IMR-90 (cell line): Measurements from ENCODE around the gene CRTC1. TPM values are rescaled to one million over a fixed set of nuclear protein-coding genes. Genes with fewer than 3 reads are reported as not detected.

Experiments
- ATAC-seq: fragments of 200-7000 bp; cut with Tn5 transposase; 2 replicates; pipeline ENCODE4 v1.9.1; 2020; ENCODE audit warnings: low read depth, mild to moderate bottlenecking, moderate library complexity
- BruUV-seq: library from RNA; stranded (reverse); fragments of 400-500 nt; replicated peaks from 2 replicates; lab custom pipeline; 2021; lab: Mats Ljungman, UMichigan
- CTCF ChIA-PET: fragments of 300-600 bp; formaldehyde crosslinking; extraction: SDS; loops from one replicate; lab custom pipeline; 2021; ENCODE audit warnings: antibody characterized with exemption; lab: Yijun Ruan, JAX
- POLR2A ChIA-PET: fragments of 300-600 bp; sonication (Branson Sonifier 250); formaldehyde crosslinking; loops from one replicate; lab custom pipeline; 2022; ENCODE audit warnings: antibody characterized with exemption; ENCODE audit not compliant: unreplicated experiment; lab: Charles Lee
- DNase-seq: peaks from one replicate; pipeline ENCODE4 v3.0.0; 2013
- H2AFZ ChIP-seq: replicated peaks from 2 replicates; pipeline ENCODE3; 2013; ENCODE audit warnings: low read length, mild to moderate bottlenecking; ENCODE audit not compliant: poor library complexity
- H2AK5ac ChIP-seq: 2 replicates; pipeline ENCODE4 v1.6.1; 2013; ENCODE audit warnings: low read depth, low read length, inconsistent platforms
- H2AK9ac ChIP-seq: replicated peaks from 2 replicates; pipeline ENCODE3; 2013; ENCODE audit warnings: mild to moderate bottlenecking, low read depth, low read length, moderate library complexity; ENCODE audit not compliant: poor library complexity
- H2BK120ac ChIP-seq: 2 replicates; pipeline ENCODE4 v1.6.1; 2013; ENCODE audit warnings: low read depth, low read length, inconsistent platforms
- H2BK15ac ChIP-seq: 3 replicates; pipeline ENCODE4 v1.6.1; 2013; ENCODE audit warnings: low read depth, low read length, inconsistent platforms
- H2BK20ac ChIP-seq: 2 replicates; pipeline ENCODE4 v1.6.1; 2013; ENCODE audit warnings: low read depth, mild to moderate bottlenecking, inconsistent platforms, low read length, moderate library complexity
- H2BK5ac ChIP-seq: 2 replicates; pipeline ENCODE4 v1.6.1; 2013; ENCODE audit warnings: mild to moderate bottlenecking, low read depth, low read length, inconsistent platforms; ENCODE audit not compliant: poor library complexity, severe bottlenecking
- H3K14ac ChIP-seq: replicated peaks from 2 replicates; pipeline ENCODE4 v1.6.1; 2013; ENCODE audit warnings: low read depth, low read length, inconsistent platforms
- H3K18ac ChIP-seq: 2 replicates; pipeline ENCODE4 v1.6.1; 2013; ENCODE audit warnings: low read depth, low read length, control low read depth
- H3K23ac ChIP-seq: 2 replicates; pipeline ENCODE4 v1.6.1; 2013; ENCODE audit warnings: low read depth, low read length, inconsistent platforms
- H3K27ac ChIP-seq: 2 replicates; pipeline ENCODE4 v1.5.1; 2013; ENCODE audit warnings: mild to moderate bottlenecking, control low read depth, low read length; ENCODE audit not compliant: insufficient read depth
- H3K27me3 ChIP-seq: 2 replicates; pipeline ENCODE4 v1.6.1; 2013; ENCODE audit warnings: low read length; ENCODE audit not compliant: control insufficient read depth, insufficient read depth
- H3K36me3 ChIP-seq: 2 replicates; pipeline ENCODE4 v1.6.1; 2013; ENCODE audit warnings: low read length, mixed read lengths; ENCODE audit not compliant: control insufficient read depth, insufficient read depth
- H3K4ac ChIP-seq: 2 replicates; pipeline ENCODE4 v1.6.1; 2013; ENCODE audit warnings: low read depth, low read length, inconsistent platforms
- H3K4me1 ChIP-seq: 2 replicates; pipeline ENCODE4 v1.6.1; 2013; ENCODE audit warnings: low read length, mixed read lengths; ENCODE audit not compliant: control insufficient read depth, insufficient read depth
- H3K4me2 ChIP-seq: 2 replicates; pipeline ENCODE4 v1.6.1; 2013; ENCODE audit warnings: low read depth, mild to moderate bottlenecking, control low read depth, low read length, moderate library complexity
- H3K4me3 ChIP-seq: 2 replicates; pipeline ENCODE4 v1.5.1; 2013; ENCODE audit warnings: low read depth, mild to moderate bottlenecking, control low read depth, low read length, moderate library complexity; ENCODE audit not compliant: insufficient read depth
- H3K56ac ChIP-seq: 2 replicates; pipeline ENCODE4 v1.6.1; 2013; ENCODE audit warnings: low read length, inconsistent platforms; ENCODE audit not compliant: insufficient read depth; ENCODE audit errors: extremely low read depth
- H3K79me1 ChIP-seq, 2 experiments: 2 replicates each; pipeline ENCODE4 v1.6.1; 2013; ENCODE audit warnings: low read length in 2 of 2, inconsistent platforms in 1 of 2, low read depth in 1 of 2
- H3K9ac ChIP-seq: 2 replicates; pipeline ENCODE4 v1.6.1; 2013; ENCODE audit warnings: low read depth, low read length, control low read depth
- H3K9me1 ChIP-seq: 2 replicates; pipeline ENCODE4 v1.6.1; 2013; ENCODE audit warnings: low read length, inconsistent platforms; ENCODE audit not compliant: insufficient read depth
- H3K9me3 ChIP-seq: 2 replicates; pipeline ENCODE4 v1.6.1; 2013; ENCODE audit warnings: low read length; ENCODE audit not compliant: control insufficient read depth, insufficient read depth
- H4K20me1 ChIP-seq: 2 replicates; pipeline ENCODE4 v1.6.1; 2013; ENCODE audit warnings: low read length, inconsistent platforms; ENCODE audit not compliant: insufficient read depth
- H4K5ac ChIP-seq: 2 replicates; pipeline ENCODE4 v1.6.1; 2013; ENCODE audit warnings: mild to moderate bottlenecking, low read depth, low read length, control low read depth
- H4K8ac ChIP-seq, 2 experiments: 2 replicates each; pipeline ENCODE4 v1.6.1; 2013; ENCODE audit warnings: low read depth in 2 of 2, low read length in 2 of 2, control low read depth in 1 of 2, inconsistent platforms in 1 of 2
- H4K91ac ChIP-seq: 2 replicates; pipeline ENCODE4 v1.6.1; 2013; ENCODE audit warnings: low read depth, low read length, inconsistent platforms; ENCODE audit not compliant: insufficient read depth
- BHLHE40 ChIP-seq: fragments of 150-350 bp; IDR thresholded peaks from 2 replicates; pipeline ENCODE4 v1.6.1; 2016; ENCODE audit warnings: mild to moderate bottlenecking, low read depth, low read length
- MAFK ChIP-seq: IDR thresholded peaks from 2 replicates; pipeline ENCODE4 v1.6.1; 2012; ENCODE audit warnings: low read depth, low read length, improper control_type of control experiment
- MAZ ChIP-seq: IDR thresholded peaks from 2 replicates; pipeline ENCODE4 v1.6.1; 2012; ENCODE audit warnings: low read depth, mild to moderate bottlenecking, low read length, improper control_type of control experiment, moderate library complexity, borderline replicate concordance
- MXI1 ChIP-seq: IDR thresholded peaks from 2 replicates; pipeline ENCODE4 v1.6.1; 2012; ENCODE audit warnings: low read depth, mild to moderate bottlenecking, low read length, moderate library complexity, borderline replicate concordance
- RAD21 ChIP-seq: IDR thresholded peaks from 2 replicates; pipeline ENCODE4 v1.6.1; 2012; ENCODE audit warnings: low read length, improper control_type of control experiment
- SMC3 ChIP-seq: fragments of 150-350 bp; IDR thresholded peaks from 2 replicates; pipeline ENCODE4 v1.6.1; 2016; ENCODE audit warnings: low read depth, mild to moderate bottlenecking, antibody characterized with exemption, low read length, moderate library complexity
- USF2 ChIP-seq: fragments of 150-350 bp; IDR thresholded peaks from 2 replicates; pipeline ENCODE4 v1.6.1; 2017; ENCODE audit warnings: mild to moderate bottlenecking, antibody characterized with exemption, low read length, low read depth
- WGBS, 2 experiments: methylation state at CpG; one replicate each; pipeline versions ENCODE4 v1.1.5 to v1.1.7; 2013; ENCODE audit warnings: missing lambda C conversion rate in 2 of 2; ENCODE audit not compliant: insufficient read length in 1 of 2; ENCODE audit errors: extremely low coverage in 2 of 2; 5-methylcytosine and 5-hydroxymethylcytosine counted together
- dilution Hi-C: fragments of 300-500 bp; cut with HindIII; formaldehyde crosslinking; loops from one replicate; pipeline ENCODE4 v1.14.3; 2018; ENCODE audit warnings: low sequenced_read_pairs; ENCODE audit not compliant: unreplicated experiment
- in situ Hi-C: fragments of 300-500 bp; cut with MboI; formaldehyde crosslinking; loops from 3 replicates; pipeline ENCODE4 v1.14.3; 2019; ENCODE audit warnings: low sequenced_read_pairs, inconsistent platforms, mixed read lengths
- intact Hi-C: fragments of 100-400 bp; cut with micrococcal nuclease; formaldehyde crosslinking; loops from 2 replicates; pipeline ENCODE4 v1.10.0; 2022
- polyA plus RNA-seq, 3 experiments: library from polyadenylated mRNA; depleted of rRNA; stranded (reverse); fragments of >200 nt; gene quantifications; 2 replicates each; pipeline ENCODE4 v1.2.3, GENCODE V29; 2012; ENCODE audit warnings: low replicate concordance in 1 of 3
- total RNA-seq: library from RNA; depleted of rRNA; stranded (reverse); fragments of >200 nt; gene quantifications from 2 replicates; pipeline ENCODE4 v1.2.3, GENCODE V29; 2012

CRTC1 gene
- total and polyA plus RNA-seq, 2 of the 4 experiments (the other 2 are of a cell fraction): 0.18 to 5.7 TPM

DNA sequence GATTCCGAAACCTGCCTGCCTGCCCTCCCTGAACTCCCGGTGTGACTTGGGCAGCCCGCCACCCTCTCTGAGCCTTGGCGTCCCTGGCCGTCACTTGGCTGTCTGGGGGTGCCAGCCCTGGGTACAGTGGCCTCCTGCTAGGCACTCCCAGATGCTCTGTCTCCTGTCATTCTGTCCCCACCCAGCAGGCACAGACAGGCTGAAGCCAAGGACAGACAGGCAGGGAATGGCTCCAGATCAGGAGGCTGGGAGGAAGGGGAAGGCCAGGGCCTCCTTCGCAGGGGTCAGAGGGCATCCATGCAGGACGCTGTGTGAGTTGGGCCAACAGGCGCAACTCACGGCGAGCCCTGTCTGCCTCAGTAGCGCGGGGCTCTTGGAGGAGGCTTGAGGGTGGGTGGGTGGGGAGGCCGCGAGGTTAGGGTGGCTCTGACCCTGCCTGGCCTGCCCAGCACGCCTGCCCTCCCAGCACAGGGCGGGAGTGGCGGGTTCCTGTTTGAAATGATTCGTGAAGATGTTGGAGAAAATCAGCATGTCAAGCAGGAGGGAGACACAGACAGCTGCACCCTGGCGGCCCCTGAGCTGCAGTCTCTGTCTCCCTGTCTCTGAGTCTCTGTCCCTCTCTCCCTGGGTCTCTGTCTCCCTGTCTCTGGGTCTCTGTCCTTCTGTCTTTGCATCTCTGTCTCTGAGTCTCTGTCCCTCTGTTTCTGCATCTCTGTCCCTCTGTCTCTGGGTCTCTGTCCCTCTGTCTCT, 27.0 kb upstream of the CRTC1 start:
- no peak overlapping the region for H3K27ac ChIP-seq
- H3K9me3 ChIP-seq: no peaks in the 10 kb centered on the region
- no TSS peak for BruUV-seq
- dilution Hi-C loops (no loop called here), intact Hi-C loops (no loop called here), in situ Hi-C loops (no loop called here)
- no peaks in the 10 kb centered on the region for H3K36me3 ChIP-seq
- peaks cover 28% of the 10 kb centered on the region for H3K9me1 ChIP-seq
- H2BK120ac ChIP-seq: peak overlapping the region; percentile 63; the same call in 1 of the 2 replicates
- ChIA-PET POLR2A (no interaction called here), CTCF (no interaction called here)
- H3K56ac ChIP-seq: no peak overlapping the region
- no peak overlapping the region for H3K14ac ChIP-seq
- peaks cover 42% of the 10 kb centered on the region for H3K4me1 ChIP-seq
- H3K4me3 ChIP-seq: no peak overlapping the region
- DNase-seq (no peak), ATAC-seq (no peak)
- peak overlapping the region; percentile 34; the same call in 2 of the 3 replicates for H2BK15ac ChIP-seq
- no peak for TF ChIP-seq USF2
- no peak for TF ChIP-seq RAD21
- TF ChIP-seq MAFK: no peak
- no peak for TF ChIP-seq SMC3
- no peak for TF ChIP-seq BHLHE40
- no peak for TF ChIP-seq MXI1
- TF ChIP-seq MAZ: no peak
- H2AK5ac ChIP-seq: peak overlapping the region; percentile 93
- H3K23ac ChIP-seq: no peak overlapping the region; the same call in 1 of the 2 replicates
- H3K4ac ChIP-seq: peak overlapping the region; percentile 74
- H3K4me2 ChIP-seq: no peak overlapping the region
- no peaks in the 10 kb centered on the region for H3K27me3 ChIP-seq
- H4K20me1 ChIP-seq: no peaks in the 10 kb centered on the region; the same call in none of the 2 replicates
- H4K91ac ChIP-seq: peak overlapping the region; percentile 61
- no peak overlapping the region for H4K8ac ChIP-seq
- H4K5ac ChIP-seq: no peak overlapping the region
- H3K9ac ChIP-seq: no peak overlapping the region
- H3K18ac ChIP-seq: no peak overlapping the region
- H2AFZ ChIP-seq: peak overlapping the region; percentile 51
- H3K79me1 ChIP-seq: peaks cover 22 to 58% of the 10 kb centered on the region in 2 experiments
- H2BK5ac ChIP-seq: no peak overlapping the region
- 85% methylated on average over 6 of the region's 19 CpGs; no CpG with 5 or more reads in 1 of the 2 experiments for WGBS, 2 experiments
- no peak overlapping the region for H2BK20ac ChIP-seq
- H2AK9ac ChIP-seq: no peak overlapping the region
